ENCODE measurements around the gene LRCH1. TPM values are rescaled to one million over a fixed set of nuclear protein-coding genes. Genes with fewer than 3 reads are reported as not detected.

LRCH1 gene
- total RNA-seq, 1 donor from 2014 or later = 2.9 TPM

DNA sequence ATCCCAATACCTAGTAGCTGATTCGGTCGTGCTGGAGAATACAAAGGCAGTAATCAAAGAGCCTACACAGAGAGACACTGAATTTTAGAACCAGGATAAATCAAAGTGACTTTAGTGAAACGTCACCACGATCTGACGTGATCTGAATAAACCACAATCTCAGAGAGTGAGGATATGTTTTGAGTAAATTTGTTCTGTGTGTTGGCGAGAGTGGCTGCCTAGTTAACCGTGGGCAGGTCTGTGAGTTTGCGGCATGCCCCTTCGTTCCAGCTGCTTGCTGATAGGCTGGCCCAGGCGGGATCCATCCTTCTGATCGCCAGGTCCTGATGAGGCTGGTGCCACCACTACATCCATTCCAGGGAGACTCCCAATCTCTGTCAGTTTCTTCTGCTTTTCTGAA is 40.4 kb downstream of the LRCH1 start:
- no peak overlapping the region for H3K4me2 ChIP-seq
- no peak overlapping the region for H3K9ac ChIP-seq
- no peaks in the 10 kb centered on the region for H3K4me1 ChIP-seq
- no peaks in the 10 kb centered on the region for H3K27me3 ChIP-seq
- no peaks in the 10 kb centered on the region for H3F3A ChIP-seq (ENCODE audit: low read depth)
- no peaks in the 10 kb centered on the region for H3K36me3 ChIP-seq
- no peaks in the 10 kb centered on the region for H3K79me2 ChIP-seq (ENCODE audit: low read depth)
- H3K9me3 ChIP-seq (ENCODE audit: low read depth) = no peaks in the 10 kb centered on the region
- TF ChIP-seq EZH2 (IDR thresholded peaks at IDR 0.05) (no peak), EZH2phosphoT487 (IDR thresholded peaks at IDR 0.05) (no peak)
- TF ChIP-seq, protein P1, sequence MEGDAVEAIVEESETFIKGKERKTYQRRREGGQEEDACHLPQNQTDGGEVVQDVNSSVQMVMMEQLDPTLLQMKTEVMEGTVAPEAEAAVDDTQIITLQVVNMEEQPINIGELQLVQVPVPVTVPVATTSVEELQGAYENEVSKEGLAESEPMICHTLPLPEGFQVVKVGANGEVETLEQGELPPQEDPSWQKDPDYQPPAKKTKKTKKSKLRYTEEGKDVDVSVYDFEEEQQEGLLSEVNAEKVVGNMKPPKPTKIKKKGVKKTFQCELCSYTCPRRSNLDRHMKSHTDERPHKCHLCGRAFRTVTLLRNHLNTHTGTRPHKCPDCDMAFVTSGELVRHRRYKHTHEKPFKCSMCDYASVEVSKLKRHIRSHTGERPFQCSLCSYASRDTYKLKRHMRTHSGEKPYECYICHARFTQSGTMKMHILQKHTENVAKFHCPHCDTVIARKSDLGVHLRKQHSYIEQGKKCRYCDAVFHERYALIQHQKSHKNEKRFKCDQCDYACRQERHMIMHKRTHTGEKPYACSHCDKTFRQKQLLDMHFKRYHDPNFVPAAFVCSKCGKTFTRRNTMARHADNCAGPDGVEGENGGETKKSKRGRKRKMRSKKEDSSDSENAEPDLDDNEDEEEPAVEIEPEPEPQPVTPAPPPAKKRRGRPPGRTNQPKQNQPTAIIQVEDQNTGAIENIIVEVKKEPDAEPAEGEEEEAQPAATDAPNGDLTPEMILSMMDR (IDR thresholded peaks at IDR 0.05) = no peak
- Mint-ChIP-seq H3K27me3 (ENCODE audit: insufficient read depth, low read depth) (no peaks in the 10 kb centered on the region), H3K4me3 (no peak overlapping the region), H3K36me3 (no peaks in the 10 kb centered on the region), H3K9me3 (no peaks in the 10 kb centered on the region), H3K27ac (no peak overlapping the region), H3K4me1 (peaks cover 5% of the 10 kb centered on the region)
- no peaks in the 10 kb centered on the region for H4K20me1 ChIP-seq (ENCODE audit: low read depth)
- H2AFZ ChIP-seq (replicated peaks) = no peak overlapping the region
- DNase-seq (ENCODE audit: low spot score) = no peak
- no peak overlapping the region for H3K4me3 ChIP-seq
- no peak overlapping the region for H3K27ac ChIP-seq

DNA sequence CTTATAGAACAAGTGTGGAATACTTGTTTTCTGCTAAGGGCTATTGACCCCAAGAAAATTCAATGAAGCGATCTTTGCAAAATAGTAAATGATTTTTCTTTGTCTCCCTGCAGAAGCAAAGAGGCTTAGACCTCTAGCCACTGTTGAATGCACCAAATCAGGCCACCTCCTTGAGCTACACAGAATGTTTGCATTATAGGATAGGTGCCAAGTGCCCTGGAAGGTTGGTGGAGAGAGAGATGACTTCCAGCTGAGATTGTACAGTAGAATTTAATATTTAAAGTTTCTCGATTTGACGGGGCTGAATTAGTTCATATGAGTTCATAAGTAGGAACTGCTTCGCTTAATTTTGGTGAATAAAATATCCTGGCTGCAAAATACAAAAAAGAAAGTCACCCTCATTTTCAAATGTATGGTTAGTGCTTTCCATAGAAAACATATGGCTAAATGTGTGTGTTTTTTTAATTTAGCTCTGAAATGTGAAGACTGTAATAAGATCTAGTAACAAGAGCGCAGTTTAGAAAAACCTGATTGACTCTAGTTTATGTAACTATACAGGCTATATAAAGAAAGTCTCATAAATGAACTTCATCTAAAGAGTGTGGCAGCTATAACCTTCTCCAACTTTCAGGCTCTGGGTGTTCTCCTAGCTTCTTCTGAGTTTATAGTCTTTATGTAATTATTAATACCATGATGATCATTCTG is 41.6 kb downstream of the LRCH1 start:
- H3K27me3 ChIP-seq = no peaks in the 10 kb centered on the region
- H3K4me1 ChIP-seq = no peaks in the 10 kb centered on the region
- TF ChIP-seq, protein P1 (IDR thresholded peaks at IDR 0.05) = no peak
- TF ChIP-seq EZH2phosphoT487 (IDR thresholded peaks at IDR 0.05) (no peak), EZH2 (IDR thresholded peaks at IDR 0.05) (no peak)
- peaks cover 5% of the 10 kb centered on the region for H3K4me1 Mint-ChIP-seq
- no peaks in the 10 kb centered on the region for H3K36me3 ChIP-seq
- H3F3A ChIP-seq (ENCODE audit: low read depth) = no peaks in the 10 kb centered on the region
- DNase-seq (ENCODE audit: low spot score) = no peak
- H3K27me3 Mint-ChIP-seq (ENCODE audit: insufficient read depth, low read depth) = no peaks in the 10 kb centered on the region
- no peak overlapping the region for H2AFZ ChIP-seq (replicated peaks)
- no peaks in the 10 kb centered on the region for H3K9me3 Mint-ChIP-seq
- no peak overlapping the region for H3K27ac Mint-ChIP-seq
- no peaks in the 10 kb centered on the region for H3K9me3 ChIP-seq (ENCODE audit: low read depth)
- H3K79me2 ChIP-seq (ENCODE audit: low read depth) = no peaks in the 10 kb centered on the region
- no peaks in the 10 kb centered on the region for H4K20me1 ChIP-seq (ENCODE audit: low read depth)
- no peak overlapping the region for H3K9ac ChIP-seq
- H3K4me2 ChIP-seq = no peak overlapping the region
- no peaks in the 10 kb centered on the region for H3K36me3 Mint-ChIP-seq
- H3K4me3 ChIP-seq = no peak overlapping the region
- H3K4me3 Mint-ChIP-seq = no peak overlapping the region
- no peak overlapping the region for H3K27ac ChIP-seq

DNA sequence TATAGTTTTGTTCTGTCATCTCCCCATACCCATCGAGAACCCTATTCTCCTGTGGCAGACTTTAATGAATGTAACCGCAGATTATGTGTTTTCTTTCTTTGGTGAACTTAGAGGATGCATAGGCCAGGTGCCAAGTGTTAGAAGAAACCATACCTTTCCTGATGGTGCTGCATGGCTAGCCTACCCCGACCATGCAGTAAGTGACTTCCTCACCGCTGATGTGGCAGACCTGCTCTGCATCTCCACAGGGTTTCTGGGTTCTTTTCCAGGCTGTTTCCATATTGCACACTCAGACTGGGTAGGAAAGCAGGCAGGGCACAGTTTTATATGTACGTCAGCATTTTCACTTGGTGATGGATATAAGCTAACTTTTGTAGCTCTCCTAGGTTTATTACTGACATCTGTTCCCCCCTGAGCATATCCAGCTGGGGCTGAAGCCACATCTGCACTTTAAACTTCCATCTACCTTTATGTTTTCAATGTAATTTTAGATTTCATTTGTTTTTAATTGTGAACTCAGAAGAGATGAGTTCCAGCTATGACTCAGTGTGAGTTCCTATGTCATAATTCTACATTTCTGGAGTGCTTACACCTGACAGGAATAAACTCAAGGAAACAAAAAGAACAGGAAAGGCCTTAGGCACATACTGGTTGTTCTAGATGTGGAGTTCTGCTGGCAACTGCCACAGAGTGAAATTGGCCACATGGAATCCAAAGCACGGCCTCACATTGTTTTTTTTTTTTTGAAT is 42.3 kb downstream of the LRCH1 start:
- no peak overlapping the region for H3K4me3 Mint-ChIP-seq
- no peaks in the 10 kb centered on the region for H3K4me1 ChIP-seq
- no peaks in the 10 kb centered on the region for H3K27me3 ChIP-seq
- H3K4me3 ChIP-seq = no peak overlapping the region
- no peak overlapping the region for H2AFZ ChIP-seq (replicated peaks)
- H3K27ac ChIP-seq = no peak overlapping the region
- no peaks in the 10 kb centered on the region for H3F3A ChIP-seq (ENCODE audit: low read depth)
- no peaks in the 10 kb centered on the region for H3K27me3 Mint-ChIP-seq (ENCODE audit: insufficient read depth, low read depth)
- H3K4me2 ChIP-seq = no peak overlapping the region
- H3K27ac Mint-ChIP-seq = no peak overlapping the region
- TF ChIP-seq EZH2 (IDR thresholded peaks at IDR 0.05) (no peak), EZH2phosphoT487 (IDR thresholded peaks at IDR 0.05) (no peak)
- TF ChIP-seq, protein P1 (IDR thresholded peaks at IDR 0.05) = no peak
- H3K9me3 Mint-ChIP-seq = no peaks in the 10 kb centered on the region
- no peaks in the 10 kb centered on the region for H3K79me2 ChIP-seq (ENCODE audit: low read depth)
- no peaks in the 10 kb centered on the region for H4K20me1 ChIP-seq (ENCODE audit: low read depth)
- H3K4me1 Mint-ChIP-seq = peaks cover 5% of the 10 kb centered on the region
- no peak overlapping the region for H3K9ac ChIP-seq
- no peaks in the 10 kb centered on the region for H3K36me3 ChIP-seq
- no peak for DNase-seq (ENCODE audit: low spot score)
- no peaks in the 10 kb centered on the region for H3K36me3 Mint-ChIP-seq
- no peaks in the 10 kb centered on the region for H3K9me3 ChIP-seq (ENCODE audit: low read depth)
